Body of pancreas (tissue), 4 donors: ENCODE measurements around the gene HTR3A.
"Not testable (repeated sequence)": the region's sequence is repeated elsewhere in the genome, so short reads cannot be mapped to it uniquely, and the experiment has no call there.

ENCODE experiments used
- POLR2A ChIP-seq, 3 donors: fragments of 450-650 bp; IDR thresholded peaks; one replicate each; pipeline ENCODE4 v1.6.1; 2016; ENCODE audit warnings: antibody characterized with exemption in 3 of 3, mild to moderate bottlenecking in 2 of 3
- TF ChIP-seq, protein P1 (sequence below), 7 experiments: fragments of 450-650 bp in 4 of 7; fragments of 200-600 bp in 3 of 7; sonication (generic) in 3 of 7; IDR thresholded peaks; one replicate each; pipeline ENCODE4 v1.5.1; 2016 to 2019; ENCODE audit warnings: antibody characterized with exemption in 7 of 7

DNA sequence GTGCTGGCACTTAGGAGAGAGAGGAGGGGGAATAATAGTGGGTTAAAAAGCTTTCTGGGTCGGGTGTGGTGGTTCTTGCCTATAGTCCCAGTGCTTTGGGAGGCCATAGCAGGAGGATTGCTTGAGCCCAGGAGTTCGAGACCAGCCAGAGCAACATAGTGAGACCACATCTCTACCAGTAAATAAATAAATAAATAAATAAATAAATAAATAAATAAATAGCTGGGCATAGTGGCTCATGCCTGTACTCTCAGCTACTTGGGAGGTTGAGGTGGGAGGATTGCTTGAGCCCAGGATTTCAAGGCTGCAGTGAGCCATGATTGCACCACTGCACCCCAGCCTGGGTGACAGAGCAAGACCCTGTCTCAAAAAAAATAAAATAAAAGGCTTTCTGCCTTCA is 28.7 kb upstream of the HTR3A start:
- TF ChIP-seq, protein P1, sequence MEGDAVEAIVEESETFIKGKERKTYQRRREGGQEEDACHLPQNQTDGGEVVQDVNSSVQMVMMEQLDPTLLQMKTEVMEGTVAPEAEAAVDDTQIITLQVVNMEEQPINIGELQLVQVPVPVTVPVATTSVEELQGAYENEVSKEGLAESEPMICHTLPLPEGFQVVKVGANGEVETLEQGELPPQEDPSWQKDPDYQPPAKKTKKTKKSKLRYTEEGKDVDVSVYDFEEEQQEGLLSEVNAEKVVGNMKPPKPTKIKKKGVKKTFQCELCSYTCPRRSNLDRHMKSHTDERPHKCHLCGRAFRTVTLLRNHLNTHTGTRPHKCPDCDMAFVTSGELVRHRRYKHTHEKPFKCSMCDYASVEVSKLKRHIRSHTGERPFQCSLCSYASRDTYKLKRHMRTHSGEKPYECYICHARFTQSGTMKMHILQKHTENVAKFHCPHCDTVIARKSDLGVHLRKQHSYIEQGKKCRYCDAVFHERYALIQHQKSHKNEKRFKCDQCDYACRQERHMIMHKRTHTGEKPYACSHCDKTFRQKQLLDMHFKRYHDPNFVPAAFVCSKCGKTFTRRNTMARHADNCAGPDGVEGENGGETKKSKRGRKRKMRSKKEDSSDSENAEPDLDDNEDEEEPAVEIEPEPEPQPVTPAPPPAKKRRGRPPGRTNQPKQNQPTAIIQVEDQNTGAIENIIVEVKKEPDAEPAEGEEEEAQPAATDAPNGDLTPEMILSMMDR (IDR thresholded peaks at IDR 0.05): not testable (repeated sequence)
- TF ChIP-seq POLR2A (IDR thresholded peaks at IDR 0.05): not testable (repeated sequence)
